ENCODE measurements around the gene VAMP2.

DNA sequence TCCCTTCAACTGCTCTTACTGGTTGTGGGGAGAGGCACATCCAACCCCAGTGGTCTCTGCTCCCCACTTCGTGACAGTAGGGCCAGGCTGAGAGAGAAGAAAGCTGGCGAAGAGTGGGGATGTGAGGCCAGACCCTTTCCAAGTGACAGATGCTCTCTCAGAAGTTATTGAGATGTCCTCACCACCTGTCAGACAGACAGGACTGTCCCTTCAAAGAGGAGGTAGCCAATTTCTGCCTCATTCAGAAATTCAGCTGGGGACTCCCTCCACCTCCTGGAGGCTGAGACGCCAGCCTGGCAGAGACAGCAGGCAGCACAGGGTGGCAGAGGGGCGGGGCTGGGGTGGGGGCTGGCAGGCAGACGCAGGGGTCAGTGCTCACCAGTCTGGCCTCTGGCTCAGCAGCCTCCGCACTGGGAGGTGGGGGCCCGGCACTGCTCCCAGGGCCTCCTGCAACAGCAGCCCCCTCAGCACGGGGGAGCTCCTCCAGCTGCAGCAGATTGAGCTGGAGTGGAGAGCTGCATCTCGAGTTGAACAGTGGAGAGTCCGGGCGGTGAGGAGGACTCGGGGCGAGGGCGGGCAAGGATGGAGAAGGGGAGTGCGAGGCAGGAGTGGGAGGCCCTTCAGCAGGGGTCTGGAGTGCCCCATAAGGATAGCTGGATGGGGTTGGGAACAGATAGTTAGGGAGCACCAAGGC, 19.7 kb downstream of the VAMP2 start:
- TF ChIP-seq, protein P1, sequence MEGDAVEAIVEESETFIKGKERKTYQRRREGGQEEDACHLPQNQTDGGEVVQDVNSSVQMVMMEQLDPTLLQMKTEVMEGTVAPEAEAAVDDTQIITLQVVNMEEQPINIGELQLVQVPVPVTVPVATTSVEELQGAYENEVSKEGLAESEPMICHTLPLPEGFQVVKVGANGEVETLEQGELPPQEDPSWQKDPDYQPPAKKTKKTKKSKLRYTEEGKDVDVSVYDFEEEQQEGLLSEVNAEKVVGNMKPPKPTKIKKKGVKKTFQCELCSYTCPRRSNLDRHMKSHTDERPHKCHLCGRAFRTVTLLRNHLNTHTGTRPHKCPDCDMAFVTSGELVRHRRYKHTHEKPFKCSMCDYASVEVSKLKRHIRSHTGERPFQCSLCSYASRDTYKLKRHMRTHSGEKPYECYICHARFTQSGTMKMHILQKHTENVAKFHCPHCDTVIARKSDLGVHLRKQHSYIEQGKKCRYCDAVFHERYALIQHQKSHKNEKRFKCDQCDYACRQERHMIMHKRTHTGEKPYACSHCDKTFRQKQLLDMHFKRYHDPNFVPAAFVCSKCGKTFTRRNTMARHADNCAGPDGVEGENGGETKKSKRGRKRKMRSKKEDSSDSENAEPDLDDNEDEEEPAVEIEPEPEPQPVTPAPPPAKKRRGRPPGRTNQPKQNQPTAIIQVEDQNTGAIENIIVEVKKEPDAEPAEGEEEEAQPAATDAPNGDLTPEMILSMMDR (IDR thresholded peaks at IDR 0.05; ENCODE audit: insufficient read depth, low read depth, low read length): no peak
- TF ChIP-seq EZH2 (IDR thresholded peaks at IDR 0.05; ENCODE audit: insufficient read depth, low read length): no peak
